K562 (cell line): ENCODE results near the gene SLC5A2. TPM values are rescaled to one million over a fixed set of nuclear protein-coding genes. Genes with fewer than 3 reads are reported as not detected.

ENCODE experiments used
- CBX3 ChIP-seq, 2 experiments: IDR thresholded peaks; 1 replicate in 1 of 2; 2 replicates in 1 of 2; pipeline ENCODE4 v1.6.1; 2012; ENCODE audit warnings: inconsistent platforms in 2 of 2, low read length in 2 of 2, borderline replicate concordance in 1 of 2, control low read depth in 1 of 2
- CREB1 ChIP-seq, 2 experiments: sonication (generic) in 1 of 2; formaldehyde crosslinking in 1 of 2; IDR thresholded peaks; 2 replicates each; pipeline versions ENCODE4 v1.6.1 to v1.8.0; 2012 to 2022; ENCODE audit warnings: inconsistent platforms in 1 of 2, mild to moderate bottlenecking in 1 of 2, missing genetic modification reagents in 1 of 2, moderate library complexity in 1 of 2
- CREB3L1 ChIP-seq: fragments of 450-650 bp; IDR thresholded peaks from 2 replicates; pipeline ENCODE4 v1.6.1; 2014; ENCODE audit warnings: low read depth, mild to moderate bottlenecking, moderate library complexity, borderline replicate concordance
- E2F4 ChIP-seq: sonication (generic); formaldehyde crosslinking; IDR thresholded peaks from 2 replicates; pipeline ENCODE4 v1.8.0; 2022; ENCODE audit warnings: mild to moderate bottlenecking, low read depth, missing genetic modification reagents
- GTF3C2 ChIP-seq: IDR thresholded peaks from 3 replicates; pipeline ENCODE4 v1.6.1; 2011; ENCODE audit warnings: borderline replicate concordance, mild to moderate bottlenecking, moderate library complexity; ENCODE audit not compliant: insufficient read length; ENCODE audit errors: extremely low read depth
- HDAC1 ChIP-seq, 2 experiments: fragments of 450-650 bp; IDR thresholded peaks; 2 replicates each; pipeline ENCODE4 v1.6.1; 2016 to 2017; ENCODE audit warnings: inconsistent platforms in 1 of 2, mild to moderate bottlenecking in 1 of 2, moderate library complexity in 1 of 2
- MTA3 ChIP-seq: fragments of 450-650 bp; formaldehyde crosslinking; IDR thresholded peaks from 2 replicates; pipeline ENCODE4 v1.6.1; 2017; ENCODE audit warnings: mild to moderate bottlenecking, borderline replicate concordance
- ZBED1 ChIP-seq: IDR thresholded peaks from 2 replicates; pipeline ENCODE4 v1.6.1; 2014
- ZBTB40 ChIP-seq, 2 experiments: fragments of 450-650 bp in 1 of 2; sonication (generic) in 1 of 2; formaldehyde crosslinking in 1 of 2; IDR thresholded peaks; 2 replicates each; pipeline versions ENCODE4 v1.7.1 to v1.9.0; 2016 to 2022; ENCODE audit warnings: inconsistent platforms in 1 of 2, mild to moderate bottlenecking in 1 of 2, missing genetic modification reagents in 1 of 2
- ZNF695 ChIP-seq: fragments of 450-650 bp; formaldehyde crosslinking; IDR thresholded peaks from 2 replicates; pipeline ENCODE4 v1.4.0; 2020; ENCODE audit warnings: mild to moderate bottlenecking, moderate library complexity
- polyA plus RNA-seq, 8 experiments: library from polyadenylated mRNA; depleted of rRNA in 4 of 8; stranded (reverse) in 5 of 8; unstranded in 3 of 8; fragments of >200 nt; fragmentation: Nextera tagmentation in 2 of 8; fragmentation: Illumina TruSeq in 1 of 8; extraction: Ambion mirVana in 2 of 8; extraction: Trizol in 1 of 8; gene quantifications; 2 replicates each; pipeline versions ENCODE4 v1.2.1 to v1.2.3, GENCODE V29; 2011 to 2014; ENCODE audit warnings: inconsistent platforms in 1 of 8, missing spikeins in 1 of 8
- total RNA-seq, 7 experiments: library from RNA; depleted of rRNA in 6 of 7; stranded (reverse); fragments of >200 nt in 6 of 7; fragmentation: Illumina TruSeq in 2 of 7; extraction: Trizol in 2 of 7; gene quantifications; 2 replicates each; pipeline versions ENCODE4 v1.2.1 to v1.2.3, GENCODE V29; 2011 to 2021; ENCODE audit warnings: low replicate concordance in 1 of 7

SLC5A2 gene
- total and polyA plus RNA-seq, 9 of the 15 experiments (the other 6 are each of a cell fraction or from before 2014, with no cell fraction given) = 0.07 to 2.7 (median 2.2) TPM; not detected in 6

GRCh38 chr16:31507929-31508705 lies 25.2 kb downstream of the SLC5A2 start, which contains the start of gene RUSF1 (continued):
- TF ChIP-seq HDAC1 (IDR thresholded peaks at IDR 0.05) (peak in 1 of 2 experiments; percentile 77; a peak in 2 of 4 replicates), ZBTB40 (IDR thresholded peaks at IDR 0.05) (peak; percentile 80), ZBTB40 (CRISPR knock-in tag; IDR thresholded peaks at IDR 0.05) (no peak), ZBED1 (no peak), CREB1 (IDR thresholded peaks at IDR 0.05) (peak; percentile 47), CREB1 (CRISPR knock-in tag; IDR thresholded peaks at IDR 0.05) (peak; percentile 74; the same call in 1 of the 2 replicates), E2F4 (CRISPR knock-in tag) (no peak), CREB3L1 (peak; percentile 100), GTF3C2 (no peak), MTA3 (peak; percentile 99), CBX3 (IDR thresholded peaks at IDR 0.05; ENCODE audit: borderline replicate concordance in 1 of 2, low read length in 2 of 2) (0 out of 3 replicates have a peak, but pooled peaks of 1 of the 2 experiments have one; percentile 46), ZNF695 (CRISPR knock-in tag) (no peak)
